Erythroblast (primary cell): ENCODE data around the gene EDN1.

ENCODE experiments used
- DNase-seq, 2 experiments: peaks; one replicate each; lab custom pipeline; 2025; lab: John Stamatoyannopoulos, UW
- GATA1 ChIP-seq: IDR thresholded peaks from 2 replicates; pipeline ENCODE4 v1.6.1; 2011; ENCODE audit warnings: low read depth, mild to moderate bottlenecking, control low read depth, low read length, moderate library complexity
- POLR2A ChIP-seq: IDR thresholded peaks from 2 replicates; pipeline ENCODE4 v1.6.1; 2011; ENCODE audit warnings: mild to moderate bottlenecking, low read length

Gene EDN1

GRCh38 chr6:12335131-12335527, 45.0 kb downstream of the EDN1 start:
- DNase-seq, result no peak

GRCh38 chr6:12335717-12336116, 45.6 kb downstream of the EDN1 start:
- DNase-seq, result no peak
- TF ChIP-seq POLR2A, result no peak
- TF ChIP-seq GATA1, result no peak

More at GRCh38 chr6:12335131-12335527, 45.0 kb downstream of the EDN1 start:
- TF ChIP-seq GATA1 (no peak), POLR2A (no peak)

- TF ChIP-seq POLR2A (no peak), GATA1 (no peak)
- no peak for DNase-seq
These were observed 46.2 kb downstream of the EDN1 start for GRCh38 chr6:12336121-12336971.

- no peak for TF ChIP-seq POLR2A
- TF ChIP-seq GATA1, result no peak
- no peak for DNase-seq
These were observed 48.9 kb downstream of the EDN1 start for GRCh38 chr6:12339022-12339421.

- no peak for TF ChIP-seq POLR2A
- TF ChIP-seq GATA1, result no peak
- DNase-seq, result no peak
These were observed 49.8 kb downstream of the EDN1 start for GRCh38 chr6:12339808-12340487.

GRCh38 chr6:12340488-12340818, 50.3 kb downstream of the EDN1 start:
- TF ChIP-seq GATA1 (no peak), POLR2A (no peak)
- DNase-seq, result no peak

- no peak for TF ChIP-seq POLR2A
- no peak for TF ChIP-seq GATA1
- no peak for DNase-seq
These were observed 52.5 kb downstream of the EDN1 start for GRCh38 chr6:12342664-12343063.

- no peak for TF ChIP-seq POLR2A
- TF ChIP-seq GATA1, result no peak
- DNase-seq, result no peak
These were observed 52.9 kb downstream of the EDN1 start for GRCh38 chr6:12343122-12343439.

- no peak for DNase-seq
These were observed 53.4 kb downstream of the EDN1 start for GRCh38 chr6:12343440-12344162.

GRCh38 chr6:12344296-12344695, 54.1 kb downstream of the EDN1 start:
- TF ChIP-seq GATA1 (no peak), POLR2A (no peak)
- no peak for DNase-seq

More at GRCh38 chr6:12343440-12344162, 53.4 kb downstream of the EDN1 start:
- no peak for TF ChIP-seq GATA1
- no peak for TF ChIP-seq POLR2A

- no peak for TF ChIP-seq GATA1
- no peak for TF ChIP-seq POLR2A
- no peak for DNase-seq
These were observed 55.0 kb downstream of the EDN1 start for GRCh38 chr6:12344961-12345693.

GRCh38 chr6:12345694-12346058, 55.5 kb downstream of the EDN1 start:
- no peak for DNase-seq
- TF ChIP-seq GATA1, result no peak
- no peak for TF ChIP-seq POLR2A
